Superior temporal gyrus (tissue), 1 donor: Measurements from ENCODE around the gene SUZ12.
"Not testable (repeated sequence)": the region's sequence is repeated elsewhere in the genome, so short reads cannot be mapped to it uniquely, and the experiment has no call there.

Experiments
- DNase-seq: peaks from one replicate; pipeline ENCODE4 v3.0.0-alpha.2; 2016; ENCODE audit errors: extremely low spot score

Gene SUZ12

DNA sequence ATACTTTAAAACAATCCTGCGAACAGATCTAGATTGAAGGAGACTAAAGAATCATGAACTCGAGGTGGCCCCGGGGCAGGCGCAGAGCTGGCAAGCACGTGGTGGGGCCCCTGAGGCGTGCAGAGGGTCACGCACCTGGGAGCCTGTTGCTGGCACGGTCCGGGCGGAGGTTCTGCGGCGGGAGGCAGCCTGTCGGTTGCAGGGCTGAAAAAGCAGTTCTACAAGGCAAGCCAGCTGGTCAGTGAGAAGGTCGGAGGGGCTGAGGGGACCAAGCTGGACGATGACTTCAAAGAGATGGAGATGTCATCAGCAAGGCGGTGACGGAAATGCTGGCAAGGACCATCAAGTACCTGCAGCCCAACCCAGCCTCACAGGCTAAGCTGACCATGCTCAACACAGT lies 103.4 kb downstream of the SUZ12 start:
- not testable (repeated sequence) for DNase-seq

DNA sequence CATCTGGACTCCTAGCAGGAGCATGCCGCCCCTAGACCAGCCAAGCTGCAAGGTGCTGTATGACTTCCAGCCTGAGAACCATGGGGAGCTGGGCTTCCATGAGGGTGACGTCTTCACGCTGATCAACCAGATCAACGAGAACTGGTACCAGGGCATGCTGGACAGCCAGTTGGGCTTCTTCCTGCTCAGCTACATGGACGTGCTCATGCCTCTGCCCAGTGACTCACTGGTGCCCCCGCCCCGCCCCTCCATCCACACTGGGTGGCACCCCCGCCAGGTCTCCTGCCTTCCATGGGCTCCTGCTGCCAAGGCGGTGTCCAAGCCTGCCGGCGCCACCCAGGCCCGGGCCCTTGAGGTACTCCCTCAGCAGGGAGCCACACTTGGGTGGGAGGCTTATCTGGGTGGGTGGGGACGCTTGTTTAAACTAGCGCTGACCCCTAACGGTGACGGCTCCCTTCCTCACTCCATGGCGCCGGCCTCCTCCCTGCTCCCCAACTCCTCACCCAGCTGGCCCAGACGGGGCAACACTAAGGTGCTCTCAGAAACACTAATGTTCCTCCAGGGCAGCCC lies 104.6 kb downstream of the SUZ12 start:
- DNase-seq: not testable (repeated sequence)

GRCh38 chr17:32042266-32042665 lies 105.5 kb downstream of the SUZ12 start:
- DNase-seq: not testable (repeated sequence)

- not testable (repeated sequence) for DNase-seq
Observed at GRCh38 chr17:32045611-32046010, 108.8 kb downstream of the SUZ12 start.

- not testable (repeated sequence) for DNase-seq
Observed at GRCh38 chr17:32047663-32048062, 110.9 kb downstream of the SUZ12 start.
